ENCODE measurements around the gene HDGF. TPM values are rescaled to one million over a fixed set of nuclear protein-coding genes. Genes with fewer than 3 reads are reported as not detected.

HDGF gene
- 253 and 257 TPM in 2 replicates for total RNA-seq

DNA sequence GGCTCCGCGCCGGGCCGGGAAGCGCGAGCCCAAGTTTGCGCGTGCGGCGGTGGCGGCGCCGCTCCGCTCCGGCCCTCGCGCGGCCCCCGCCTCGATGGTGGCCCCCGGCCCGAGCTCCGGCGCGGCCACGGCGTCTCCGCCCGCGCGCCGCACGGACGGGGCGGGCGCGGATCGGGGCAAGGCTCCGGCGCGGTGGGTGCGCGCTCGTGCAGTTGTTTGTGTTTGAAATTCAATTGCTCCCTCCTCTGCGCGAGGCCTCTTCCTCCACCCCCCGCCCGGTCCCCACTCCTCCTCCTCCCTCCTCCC is at the start of gene HDGF:
TSS of gene HDGF (minus strand) at position 225 of the 306 bp plus-strand sequence. CDS start 246 bp downstream, outside the sequence.
- intact Hi-C loops (cut with micrococcal nuclease): loop anchor here (1.0 to 2.0 kb wide), 5 partner anchors 10 to 91 kb away; partner anchors contain the start of genes ISG20L2, METTL25B, MRPL24 and PRCC

DNA sequence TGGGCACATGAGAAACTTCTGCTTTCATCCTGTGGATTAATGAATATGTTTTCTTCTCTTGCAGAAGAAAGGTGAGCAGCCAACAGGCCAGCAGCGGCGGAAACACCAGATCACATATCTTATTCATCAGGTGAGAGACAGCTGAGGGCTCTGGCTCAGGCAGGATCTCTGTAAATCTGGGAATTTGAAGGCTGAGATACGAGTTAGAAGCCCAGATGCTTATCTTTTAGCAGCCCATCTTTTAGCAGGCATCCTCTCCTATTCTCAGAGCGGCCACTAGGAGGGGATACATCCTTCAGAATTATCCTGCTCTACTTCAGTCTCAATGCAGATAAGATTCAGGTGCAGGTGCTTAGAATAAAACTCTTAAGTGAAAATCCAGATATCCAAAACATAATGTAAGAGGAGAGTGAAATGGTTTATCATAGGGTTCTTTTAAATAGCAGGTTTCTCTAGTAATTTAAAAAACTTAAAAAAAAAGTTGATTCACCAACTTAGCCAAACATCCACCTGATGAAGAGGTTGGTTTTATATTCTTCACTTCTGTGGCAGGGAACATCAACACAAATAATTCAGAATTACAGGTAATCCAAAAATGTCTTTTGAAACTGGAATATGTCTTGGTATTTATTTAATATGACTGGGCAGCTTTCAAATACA is 45.9 kb upstream of the HDGF start:
- intact Hi-C loops (cut with micrococcal nuclease): loop anchor here (1.0 kb wide), 2 partner anchors 63 to 93 kb away; partner anchors contain the start of gene NTRK1

DNA sequence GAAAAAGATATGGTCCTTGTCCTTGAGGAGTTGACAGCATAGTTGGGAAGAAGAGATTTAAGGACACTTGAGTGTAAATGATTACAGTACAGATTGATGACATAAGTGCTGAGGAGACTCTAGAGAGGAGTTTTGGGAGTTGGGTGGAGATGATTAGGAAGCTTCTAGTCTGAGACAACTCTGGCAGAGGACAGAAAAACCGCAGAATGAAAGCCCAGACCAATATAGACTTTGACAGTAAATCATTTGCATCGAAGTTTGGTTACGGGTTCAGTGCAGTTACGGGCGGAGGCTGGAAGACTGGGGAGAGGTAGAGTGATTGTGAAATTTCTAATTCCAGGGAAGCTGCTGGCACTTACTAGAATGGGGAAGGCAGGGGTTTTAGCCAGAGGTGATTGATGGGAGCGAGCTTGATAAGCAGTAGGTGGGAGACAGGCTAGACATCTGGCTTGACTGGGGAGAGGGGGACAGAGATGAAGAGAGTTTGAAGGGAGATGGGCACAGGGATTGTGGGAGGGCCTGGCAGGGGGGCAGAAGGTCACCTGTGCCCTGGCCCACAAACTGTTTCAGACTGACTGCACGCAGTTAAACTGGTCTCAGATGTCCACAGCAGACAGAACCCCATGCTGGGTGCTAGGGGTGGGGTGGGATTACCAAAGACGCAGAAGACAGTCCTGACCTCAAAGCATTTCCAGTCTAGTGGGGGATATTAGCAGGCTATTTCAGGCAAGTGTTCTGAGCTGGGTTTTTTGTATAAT is 45.0 kb upstream of the HDGF start:
- intact Hi-C loops (cut with micrococcal nuclease): loop anchor here (1.0 kb wide), 2 partner anchors 64 to 94 kb away; partner anchors contain the start of gene NTRK1

GRCh38 chr1:156795787-156796186 is 44.3 kb upstream of the HDGF start:
- intact Hi-C loops (cut with micrococcal nuclease): no loop called here

- intact Hi-C loops (cut with micrococcal nuclease): no loop called here
These were observed 43.9 kb upstream of the HDGF start for GRCh38 chr1:156795374-156795733.

DNA sequence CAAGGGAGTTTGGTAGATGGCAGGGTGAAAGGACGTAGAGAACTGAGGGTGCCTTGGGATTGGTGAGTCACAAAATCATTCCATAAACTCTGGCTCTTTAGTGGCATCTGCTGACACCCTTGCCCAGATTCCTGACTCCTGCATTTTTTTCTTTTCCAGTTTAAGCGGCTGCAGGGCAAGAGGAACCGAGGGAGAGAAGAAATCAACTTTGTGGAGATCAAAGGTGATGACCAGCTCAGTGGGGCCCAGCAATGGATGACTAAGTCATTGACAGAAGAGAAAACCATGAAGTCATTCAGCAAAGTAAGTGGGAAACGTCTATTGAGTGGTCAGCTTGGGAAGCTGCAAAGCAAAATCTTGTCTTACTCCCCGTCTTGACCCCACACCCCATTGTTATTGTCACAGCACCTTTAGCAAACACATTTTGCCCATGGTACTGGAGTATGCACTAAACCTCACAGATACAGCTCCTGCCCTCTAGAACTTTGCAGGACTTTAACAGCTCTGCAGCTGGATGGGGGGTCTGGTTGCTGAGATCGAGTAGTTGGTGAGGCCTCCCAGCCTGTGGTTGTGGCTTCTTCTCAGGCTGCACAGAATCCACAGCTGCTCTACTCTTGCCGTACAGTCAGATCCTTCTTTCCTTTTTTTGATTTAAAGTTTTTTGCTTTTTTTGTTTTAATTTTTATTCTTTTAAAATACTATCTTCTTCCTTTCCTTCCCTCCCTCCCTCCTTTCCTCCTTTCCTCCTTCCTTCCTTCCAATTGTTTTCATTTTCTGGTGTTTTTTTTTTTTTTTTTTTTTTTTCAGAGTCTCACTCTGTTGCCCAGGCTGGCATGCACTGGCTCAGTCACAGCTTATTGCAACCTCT is 43.3 kb upstream of the HDGF start:
- intact Hi-C loops (cut with micrococcal nuclease): no loop called here

DNA sequence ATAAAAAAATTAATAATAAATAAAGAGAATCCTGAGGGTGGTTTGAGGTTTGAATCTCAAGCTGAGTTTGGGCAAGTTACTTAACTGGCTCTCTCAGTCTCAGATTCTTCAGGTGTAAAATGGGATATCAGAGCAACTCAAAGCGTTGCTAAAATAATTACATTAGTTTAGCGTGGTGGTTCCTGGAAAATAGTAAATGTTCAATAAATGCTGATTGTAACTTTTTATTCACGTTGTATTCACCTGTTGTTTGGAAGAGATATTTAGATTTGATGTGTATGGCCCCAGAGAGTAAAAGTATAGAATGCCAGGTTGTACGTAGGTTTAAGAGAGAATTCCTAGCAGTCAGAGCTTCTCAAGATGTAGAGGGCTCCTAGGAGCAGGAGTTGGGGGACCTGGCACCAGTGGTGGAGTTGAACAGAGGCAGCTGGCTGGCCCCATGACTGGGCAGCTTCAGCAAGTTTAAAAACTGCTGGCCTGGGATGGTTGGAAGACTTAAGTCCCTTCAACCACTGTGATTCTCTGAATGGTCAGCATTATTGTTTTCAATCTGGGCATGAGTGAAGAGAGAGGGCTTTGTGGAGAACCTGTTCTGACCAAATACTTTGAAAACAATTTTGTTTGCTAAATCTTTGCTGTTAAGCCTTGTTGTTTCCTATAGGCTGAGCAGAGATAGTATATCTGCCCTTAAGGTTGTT is 38.3 kb upstream of the HDGF start:
- intact Hi-C loops (cut with micrococcal nuclease): no loop called here

GRCh38 chr1:156788136-156788535 is 36.7 kb upstream of the HDGF start:
- intact Hi-C loops (cut with micrococcal nuclease): no loop called here

GRCh38 chr1:156786640-156787039 is 35.2 kb upstream of the HDGF start:
- intact Hi-C loops (cut with micrococcal nuclease): no loop called here

DNA sequence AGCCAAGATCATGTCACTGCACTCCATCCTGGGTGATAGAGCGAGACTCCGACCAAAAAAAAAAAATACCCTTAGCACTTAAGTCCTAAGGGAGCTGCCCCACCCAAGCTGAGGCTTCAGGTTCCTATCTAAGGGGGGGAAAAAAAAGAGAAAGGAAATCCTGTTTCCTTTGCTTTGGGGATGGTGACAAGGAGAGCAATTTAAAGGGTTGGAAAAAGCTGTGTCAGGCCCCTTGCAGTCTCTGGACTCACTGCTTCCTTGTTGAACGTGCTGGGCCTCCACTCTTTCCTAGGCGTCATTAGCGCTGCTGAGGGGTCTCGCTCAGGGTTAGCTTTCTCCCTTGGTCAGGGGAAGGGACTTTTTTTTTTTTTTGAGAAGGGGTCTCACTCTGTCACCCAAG is 34.0 kb upstream of the HDGF start:
- intact Hi-C loops (cut with micrococcal nuclease): no loop called here

GRCh38 chr1:156781585-156782186 is 30.2 kb upstream of the HDGF start:
- intact Hi-C loops (cut with micrococcal nuclease): no loop called here

DNA sequence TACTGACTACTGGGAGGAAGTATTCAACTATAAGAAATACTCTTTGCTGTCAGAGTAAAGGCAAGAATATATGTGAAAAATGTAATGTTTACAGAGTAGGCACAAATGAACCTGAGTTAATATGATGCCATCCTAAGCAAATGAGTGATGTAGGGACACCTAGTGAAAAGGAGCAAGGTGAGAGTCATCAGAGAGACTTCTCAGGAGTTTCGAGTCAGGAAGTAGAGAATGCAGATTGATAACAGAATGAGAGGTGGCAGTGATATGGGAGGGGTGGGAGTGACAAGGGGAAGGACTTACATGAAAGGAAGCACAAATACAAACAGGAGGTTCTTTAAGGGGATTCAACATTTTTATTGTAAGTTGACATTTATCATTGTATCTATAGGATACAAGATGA is 26.1 kb upstream of the HDGF start:
- intact Hi-C loops (cut with micrococcal nuclease): no loop called here

DNA sequence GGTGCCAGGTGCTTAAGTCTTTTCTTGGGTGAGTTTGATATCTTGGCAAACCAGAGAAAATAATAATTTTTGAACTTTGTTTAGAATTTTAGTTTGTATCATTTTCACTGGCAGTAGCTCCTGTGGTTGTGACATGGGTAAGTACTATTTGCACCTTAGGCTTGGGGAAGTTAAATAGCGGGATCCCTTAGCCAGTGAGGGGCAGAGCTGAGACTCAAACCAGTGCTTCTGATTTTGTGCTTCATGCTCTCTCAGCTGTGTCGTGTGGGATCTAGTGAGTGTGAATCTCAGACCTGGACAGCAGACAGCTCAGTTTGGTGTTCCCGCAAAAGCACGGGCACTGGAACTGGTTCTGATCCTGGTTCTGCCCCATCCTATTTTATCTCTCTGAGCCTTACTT is 25.5 kb upstream of the HDGF start:
- intact Hi-C loops (cut with micrococcal nuclease): no loop called here

DNA sequence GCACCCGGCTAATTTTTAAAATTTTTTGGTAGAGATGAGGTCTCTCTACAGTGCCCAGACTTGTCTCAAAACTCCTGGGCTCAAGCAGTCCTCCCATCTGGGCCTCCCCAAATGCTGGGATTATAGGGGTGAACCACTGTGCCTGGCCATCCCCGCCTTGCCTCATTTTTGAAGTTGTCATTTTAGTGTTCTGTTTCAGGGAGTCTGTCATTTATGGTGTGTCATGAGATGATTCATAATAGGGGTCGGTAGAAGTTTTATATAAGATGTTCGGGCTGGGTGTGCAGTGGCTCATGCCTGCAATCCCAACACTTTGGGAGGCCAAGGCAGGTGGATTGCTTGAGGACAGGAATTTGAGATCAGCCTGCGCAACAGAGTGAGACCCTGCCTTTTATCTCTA is 24.3 kb upstream of the HDGF start:
- intact Hi-C loops (cut with micrococcal nuclease): no loop called here

- intact Hi-C loops (cut with micrococcal nuclease): no loop called here
These were observed 22.1 kb upstream of the HDGF start for GRCh38 chr1:156773607-156774006.

GRCh38 chr1:156772728-156773497 is 21.4 kb upstream of the HDGF start:
- intact Hi-C loops (cut with micrococcal nuclease): no loop called here

DNA sequence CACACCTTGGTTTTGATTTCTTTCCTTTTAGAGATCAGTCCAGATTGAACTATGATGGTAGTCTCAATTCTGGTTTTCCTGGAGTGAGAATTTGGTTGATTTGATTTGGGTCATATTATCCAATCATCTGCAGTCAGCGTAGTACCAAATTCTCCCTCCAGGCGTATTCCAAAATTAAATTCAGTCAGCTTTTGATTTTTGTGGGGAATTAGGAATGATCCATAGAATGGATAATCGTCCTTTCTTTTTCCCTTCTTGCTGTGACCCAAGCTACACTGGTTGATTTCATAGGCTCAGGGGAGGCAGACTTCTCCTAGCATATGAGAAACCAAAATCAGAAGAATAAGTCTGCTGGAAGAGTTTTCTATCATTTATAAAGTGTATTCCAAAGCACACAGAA is 20.7 kb upstream of the HDGF start:
- intact Hi-C loops (cut with micrococcal nuclease): no loop called here

DNA sequence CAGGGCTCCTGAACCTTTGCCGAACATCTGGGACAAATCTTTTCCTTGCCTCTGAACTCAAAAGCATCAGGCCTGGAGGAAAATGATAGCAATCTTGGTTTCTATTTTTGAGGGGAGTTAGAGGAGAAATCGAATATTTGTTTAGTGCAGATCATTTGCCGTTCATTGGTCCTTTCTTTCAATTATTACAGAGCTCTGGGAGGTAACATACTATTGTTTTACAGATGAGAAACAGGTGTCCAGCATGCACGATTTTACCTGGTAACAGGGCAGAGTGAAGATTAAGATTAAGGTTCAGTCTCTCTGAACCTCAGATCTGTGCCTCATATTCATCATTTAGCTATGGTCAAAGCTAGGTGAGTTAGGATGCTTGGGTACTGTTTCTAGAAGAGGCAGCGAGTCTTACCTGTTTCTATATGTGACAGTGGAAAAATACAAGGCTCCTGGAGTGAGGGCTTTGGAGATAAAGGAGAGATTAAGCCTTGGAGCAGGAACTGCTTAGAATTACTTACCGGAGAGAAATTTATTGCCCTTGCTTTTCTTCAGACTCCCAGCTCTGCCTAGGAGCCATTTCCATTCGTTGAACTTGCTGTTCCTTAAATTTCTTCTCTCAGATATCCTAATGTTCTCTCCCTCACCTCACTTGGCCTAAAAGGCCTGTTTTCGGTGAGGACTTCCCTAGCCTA is 17.3 kb upstream of the HDGF start:
- intact Hi-C loops (cut with micrococcal nuclease): loop anchor here (10.0 kb wide), 1 partner anchor 84 kb away; no protein-coding TSS in a partner anchor

- intact Hi-C loops (cut with micrococcal nuclease): loop anchor here (1.0 to 10.0 kb wide), 7 partner anchors 17 to 430 kb away; partner anchors contain the start of genes CCT3, HDGF, ISG20L2 and METTL25B
These were observed 16.6 kb upstream of the HDGF start for GRCh38 chr1:156767879-156768604.

All from T-helper 2 cell treated with Interferon-gamma antibody and Interleukin-4, amounts not matched to agents 100 ng/mL and 5 ng/mL, for 36 hours (primary cell).